ENCODE measurements around the gene MFNG. TPM values are rescaled to one million over a fixed set of nuclear protein-coding genes. Genes with fewer than 3 reads are reported as not detected.

The MFNG gene
- total RNA-seq, 1 donor, result 0.72 TPM

DNA sequence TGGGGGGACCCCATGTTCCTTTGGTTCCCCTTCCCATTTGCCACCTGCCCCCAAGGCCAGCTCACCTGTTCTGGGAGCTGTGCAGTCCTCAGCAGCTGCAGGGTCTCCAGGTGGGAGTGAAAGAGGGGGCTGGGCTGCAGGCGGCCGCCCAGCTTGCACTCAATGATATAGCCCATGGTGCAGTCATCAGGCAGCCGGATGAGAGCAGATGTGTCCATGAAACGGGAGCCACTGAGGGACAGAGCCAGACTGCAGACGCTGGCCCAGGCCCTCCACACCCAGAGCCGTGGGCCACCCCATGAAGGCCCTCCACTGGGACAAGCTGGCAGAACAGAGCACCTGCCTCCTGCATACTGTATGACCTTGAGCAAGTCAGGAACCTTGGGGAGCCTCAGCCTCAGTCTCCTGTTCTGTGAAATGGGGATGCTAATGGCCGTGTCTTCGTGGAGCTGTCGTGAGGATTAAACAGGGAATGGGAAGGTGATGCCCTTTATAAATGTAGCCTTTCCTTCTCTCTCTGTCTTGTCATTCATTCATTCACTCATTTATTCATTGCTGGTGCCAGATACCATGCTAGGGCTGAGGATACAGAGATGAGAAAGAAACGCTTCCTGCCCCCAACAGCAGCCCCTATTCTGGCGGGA is 11.6 kb downstream of the MFNG start:
- TF ChIP-seq, protein P1, sequence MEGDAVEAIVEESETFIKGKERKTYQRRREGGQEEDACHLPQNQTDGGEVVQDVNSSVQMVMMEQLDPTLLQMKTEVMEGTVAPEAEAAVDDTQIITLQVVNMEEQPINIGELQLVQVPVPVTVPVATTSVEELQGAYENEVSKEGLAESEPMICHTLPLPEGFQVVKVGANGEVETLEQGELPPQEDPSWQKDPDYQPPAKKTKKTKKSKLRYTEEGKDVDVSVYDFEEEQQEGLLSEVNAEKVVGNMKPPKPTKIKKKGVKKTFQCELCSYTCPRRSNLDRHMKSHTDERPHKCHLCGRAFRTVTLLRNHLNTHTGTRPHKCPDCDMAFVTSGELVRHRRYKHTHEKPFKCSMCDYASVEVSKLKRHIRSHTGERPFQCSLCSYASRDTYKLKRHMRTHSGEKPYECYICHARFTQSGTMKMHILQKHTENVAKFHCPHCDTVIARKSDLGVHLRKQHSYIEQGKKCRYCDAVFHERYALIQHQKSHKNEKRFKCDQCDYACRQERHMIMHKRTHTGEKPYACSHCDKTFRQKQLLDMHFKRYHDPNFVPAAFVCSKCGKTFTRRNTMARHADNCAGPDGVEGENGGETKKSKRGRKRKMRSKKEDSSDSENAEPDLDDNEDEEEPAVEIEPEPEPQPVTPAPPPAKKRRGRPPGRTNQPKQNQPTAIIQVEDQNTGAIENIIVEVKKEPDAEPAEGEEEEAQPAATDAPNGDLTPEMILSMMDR (IDR thresholded peaks at IDR 0.05; ENCODE audit: extremely low read depth, low read depth, low read length), result no peak
- no peaks in the 10 kb centered on the region for H4K20me1 ChIP-seq (ENCODE audit: insufficient read depth, low read length)
- H2AFZ ChIP-seq (ENCODE audit: low read length), result no peak overlapping the region
- H3K4me2 ChIP-seq (ENCODE audit: insufficient read depth, low read length), result no peak overlapping the region
- peaks cover 4% of the 10 kb centered on the region for H3K4me1 ChIP-seq (ENCODE audit: insufficient read depth, low read length)
- no peak overlapping the region for H3K4me3 ChIP-seq (ENCODE audit: insufficient read depth, low read length)
- no peaks in the 10 kb centered on the region for H3K79me2 ChIP-seq (ENCODE audit: insufficient read depth, low read length)
- H3K27me3 ChIP-seq (ENCODE audit: insufficient read depth, low read length), result peaks cover 40% of the 10 kb centered on the region
- no peaks in the 10 kb centered on the region for H3K9me3 ChIP-seq (ENCODE audit: low read depth, low read length)
- no peaks in the 10 kb centered on the region for H3K36me3 ChIP-seq (ENCODE audit: insufficient read depth, low read length)
- H3K27ac ChIP-seq (ENCODE audit: low read depth, low read length), result no peak overlapping the region
- DNase-seq (ENCODE audit: insufficient read length, low spot score, missing footprints), result peak; percentile 73

DNA sequence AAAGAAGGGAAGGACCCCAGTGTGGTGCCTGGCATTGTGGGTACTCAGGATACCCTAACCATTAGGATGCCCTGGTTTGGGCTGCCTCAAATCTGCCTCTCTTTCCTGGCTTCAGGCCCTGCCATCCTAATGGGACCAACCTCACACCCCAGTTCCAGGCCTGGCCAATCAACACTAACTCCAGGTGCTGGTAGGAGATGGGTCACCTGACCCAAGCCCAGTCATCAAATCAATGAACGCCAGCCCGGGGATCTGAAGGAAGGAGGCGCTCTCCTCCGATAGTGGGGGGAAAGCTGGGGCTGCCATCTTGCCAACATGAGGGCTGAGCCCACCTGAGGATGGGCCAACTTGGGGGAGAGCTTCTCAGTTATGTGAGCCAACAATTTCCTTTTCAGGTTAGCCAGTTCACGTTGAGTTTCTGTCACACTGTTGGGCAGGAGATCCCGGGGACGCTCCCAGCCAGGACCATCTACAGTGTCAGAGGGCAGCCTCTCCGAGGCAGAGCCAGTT is 12.7 kb downstream of the MFNG start:
- Histone ChIP-seq H3K79me2 (ENCODE audit: insufficient read depth, low read length) (no peaks in the 10 kb centered on the region), H3K4me3 (ENCODE audit: insufficient read depth, low read length) (no peak overlapping the region), H3K4me1 (ENCODE audit: insufficient read depth, low read length) (peaks cover 4% of the 10 kb centered on the region), H4K20me1 (ENCODE audit: insufficient read depth, low read length) (no peaks in the 10 kb centered on the region), H2AFZ (ENCODE audit: low read length) (no peak overlapping the region), H3K27me3 (ENCODE audit: insufficient read depth, low read length) (peaks cover 50% of the 10 kb centered on the region), H3K9me3 (ENCODE audit: low read depth, low read length) (no peaks in the 10 kb centered on the region), H3K36me3 (ENCODE audit: insufficient read depth, low read length) (no peaks in the 10 kb centered on the region), H3K4me2 (ENCODE audit: insufficient read depth, low read length) (no peak overlapping the region), H3K27ac (ENCODE audit: low read depth, low read length) (no peak overlapping the region)
- peak; percentile 66 for DNase-seq (ENCODE audit: insufficient read length, low spot score, missing footprints)
- TF ChIP-seq, protein P1 (IDR thresholded peaks at IDR 0.05; ENCODE audit: extremely low read depth, low read depth, low read length), result no peak

GRCh38 chr22:37472418-37473006 is 13.7 kb downstream of the MFNG start:
- Histone ChIP-seq H4K20me1 (ENCODE audit: insufficient read depth, low read length) (no peaks in the 10 kb centered on the region), H3K9me3 (ENCODE audit: low read depth, low read length) (no peaks in the 10 kb centered on the region), H3K4me1 (ENCODE audit: insufficient read depth, low read length) (peaks cover 4% of the 10 kb centered on the region), H3K27ac (ENCODE audit: low read depth, low read length) (no peak overlapping the region), H3K36me3 (ENCODE audit: insufficient read depth, low read length) (no peaks in the 10 kb centered on the region), H2AFZ (ENCODE audit: low read length) (no peak overlapping the region), H3K79me2 (ENCODE audit: insufficient read depth, low read length) (no peaks in the 10 kb centered on the region), H3K27me3 (ENCODE audit: insufficient read depth, low read length) (peaks cover 57% of the 10 kb centered on the region), H3K4me3 (ENCODE audit: insufficient read depth, low read length) (no peak overlapping the region), H3K4me2 (ENCODE audit: insufficient read depth, low read length) (no peak overlapping the region)
- TF ChIP-seq, protein P1 (IDR thresholded peaks at IDR 0.05; ENCODE audit: extremely low read depth, low read depth, low read length), result peak; percentile 66
- no peak for DNase-seq (ENCODE audit: insufficient read length, low spot score, missing footprints)

- no peaks in the 10 kb centered on the region for H3K9me3 ChIP-seq (ENCODE audit: low read depth, low read length)
- no peaks in the 10 kb centered on the region for H4K20me1 ChIP-seq (ENCODE audit: insufficient read depth, low read length)
- no peak overlapping the region for H3K4me2 ChIP-seq (ENCODE audit: insufficient read depth, low read length)
- no peak overlapping the region for H2AFZ ChIP-seq (ENCODE audit: low read length)
- H3K79me2 ChIP-seq (ENCODE audit: insufficient read depth, low read length), result no peaks in the 10 kb centered on the region
- H3K4me3 ChIP-seq (ENCODE audit: insufficient read depth, low read length), result no peak overlapping the region
- DNase-seq (ENCODE audit: insufficient read length, low spot score, missing footprints), result no peak
- TF ChIP-seq, protein P1 (IDR thresholded peaks at IDR 0.05; ENCODE audit: extremely low read depth, low read depth, low read length), result no peak
- peaks cover 4% of the 10 kb centered on the region for H3K4me1 ChIP-seq (ENCODE audit: insufficient read depth, low read length)
- no peaks in the 10 kb centered on the region for H3K36me3 ChIP-seq (ENCODE audit: insufficient read depth, low read length)
- H3K27ac ChIP-seq (ENCODE audit: low read depth, low read length), result no peak overlapping the region
- H3K27me3 ChIP-seq (ENCODE audit: insufficient read depth, low read length), result peaks cover 64% of the 10 kb centered on the region
These were observed 14.3 kb downstream of the MFNG start for GRCh38 chr22:37471727-37472417.

All from osteoblast (primary cell).